ENCODE measurements around the gene STEAP4. TPM values are rescaled to one million over a fixed set of nuclear protein-coding genes. Genes with fewer than 3 reads are reported as not detected.
"Not testable (repeated sequence)": the region's sequence is repeated elsewhere in the genome, so short reads cannot be mapped to it uniquely, and the experiment has no call there.

Gene STEAP4
- total and polyA plus RNA-seq, 2 of the 13 experiments (the other 11 are each of a cell fraction or from before 2014, with no cell fraction given), result not detected

DNA sequence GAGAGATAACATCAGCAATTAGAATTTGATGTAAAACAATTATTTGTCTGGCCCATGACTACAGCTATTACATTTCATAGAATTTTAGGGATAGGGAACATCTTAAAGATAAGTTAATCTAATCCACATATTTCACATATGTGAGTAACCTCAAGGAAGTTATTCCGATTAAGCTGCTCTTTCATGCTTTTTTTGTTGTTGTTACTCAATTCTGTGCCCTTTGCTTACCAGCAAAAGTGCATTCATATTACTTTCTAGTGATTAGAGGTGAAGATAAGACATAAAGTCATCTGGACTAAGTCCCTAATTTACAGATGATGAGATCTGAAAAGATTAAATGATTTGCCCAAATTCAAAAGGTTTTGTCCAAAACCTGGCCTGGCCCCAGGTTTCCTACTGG lies 46.0 kb downstream of the STEAP4 start:
- H3K9me3 ChIP-seq (ENCODE audit: low read length), result no peaks in the 10 kb centered on the region
- ChIA-PET POLR2A (no interaction called here), CTCF (ENCODE audit: low intra/inter-chr PET ratio, low total read pairs) (no interaction called here)
- no peak overlapping the region for H3K9ac ChIP-seq (ENCODE audit: insufficient read depth, low read depth, low read length)
- H3K79me2 ChIP-seq (ENCODE audit: insufficient read depth, low read length), result no peaks in the 10 kb centered on the region
- FAIRE-seq (no peak), ATAC-seq (no peak), DNase-seq (ENCODE audit: low spot score) (no peak)
- no peak overlapping the region for H3K4me3 ChIP-seq (replicated peaks in 1 of 3; ENCODE audit: insufficient read depth in 1 of 3, low read depth in 2 of 3, low read length in 3 of 3)
- H3K4me2 ChIP-seq (ENCODE audit: low read depth, low read length), result no peak overlapping the region
- H3K27ac ChIP-seq (ENCODE audit: extremely low read length, insufficient read depth, low read length), result no peak overlapping the region
- no peaks in the 10 kb centered on the region for H3K36me3 ChIP-seq (replicated peaks in 1 of 2; ENCODE audit: control insufficient read depth in 1 of 2, insufficient read depth in 2 of 2, low read length in 2 of 2)
- BruUV-seq (replicated peaks), result no TSS peak
- H2AFZ ChIP-seq (ENCODE audit: low read length), result no peak overlapping the region
- intact Hi-C loops (cut with micrococcal nuclease; ENCODE audit: unreplicated experiment), result no loop called here
- no peaks in the 10 kb centered on the region for H4K20me1 ChIP-seq (ENCODE audit: insufficient read depth, low read length)
- H3K27me3 ChIP-seq (ENCODE audit: control insufficient read depth in 1 of 2, insufficient read depth in 2 of 2, low read length in 2 of 2), result no peaks in the 10 kb centered on the region
- TF ChIP-seq SRF (IDR thresholded peaks at IDR 0.05; ENCODE audit: low read depth, low read length) (no peak), FOXK2 (IDR thresholded peaks at IDR 0.05) (no peak), SMARCE1 (IDR thresholded peaks at IDR 0.05; ENCODE audit: borderline replicate concordance) (no peak), ZNF850 (CRISPR knock-in tag; conservative IDR thresholded peaks at IDR 0.05) (no peak), YEATS2 (CRISPR knock-in tag; IDR thresholded peaks at IDR 0.05; ENCODE audit: borderline replicate concordance) (no peak)
- peaks cover 14% of the 10 kb centered on the region for H3K4me1 ChIP-seq (ENCODE audit: insufficient read depth, low read length)
- WGBS (ENCODE audit: low lambda C conversion rate), result 0% methylated on average over 1 of the region's 1 CpG
- in situ Hi-C loops (cut with HindIII; ENCODE audit: extremely low pct_ligation_motif_present, low pct_unique_long_range_greater_than_20kb), result no loop called here

DNA sequence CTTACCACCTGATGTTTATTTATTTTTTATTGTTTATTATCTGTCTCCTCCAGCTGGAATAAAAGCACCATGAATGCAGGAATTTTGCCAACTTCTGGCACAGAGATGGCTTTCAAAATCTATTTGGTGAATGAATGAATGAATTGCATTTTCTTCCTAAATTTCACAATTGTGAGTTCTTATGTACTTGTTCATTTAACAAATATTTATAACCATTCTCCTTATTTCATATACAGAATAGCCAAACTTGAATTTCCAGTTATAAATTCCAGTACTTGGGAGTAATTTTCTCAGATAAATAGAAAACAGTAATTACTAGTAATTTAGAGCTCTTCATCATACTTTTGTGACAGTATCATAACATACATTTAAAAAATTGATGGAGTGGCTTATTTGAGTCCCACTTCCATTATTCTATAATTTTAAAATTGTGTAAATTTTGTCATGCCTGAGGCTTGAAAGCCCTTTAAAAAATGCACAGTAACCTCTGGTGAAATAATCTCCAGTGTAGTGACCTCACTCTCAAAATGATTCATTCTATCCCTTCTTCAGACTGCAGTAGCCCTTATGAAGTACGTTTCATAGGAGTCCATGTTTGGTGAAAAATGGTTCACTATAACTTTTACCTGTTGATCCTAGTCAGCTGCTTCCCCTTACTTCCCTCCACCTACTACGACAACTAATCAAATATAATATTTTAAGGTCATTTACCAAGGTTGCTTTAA lies 46.9 kb downstream of the STEAP4 start:
- intact Hi-C loops (cut with micrococcal nuclease; ENCODE audit: unreplicated experiment), result no loop called here
- FAIRE-seq, result no peak
- TF ChIP-seq ZNF326 (CRISPR knock-in tag; IDR thresholded peaks at IDR 0.05; ENCODE audit: borderline replicate concordance) (no peak), ZNF329 (CRISPR knock-in tag; IDR thresholded peaks at IDR 0.05; ENCODE audit: low read depth) (no peak)

GRCh38 chr7:88258296-88258695 lies 48.4 kb downstream of the STEAP4 start:
- in situ Hi-C loops (cut with HindIII; ENCODE audit: extremely low pct_ligation_motif_present, low pct_unique_long_range_greater_than_20kb); FAIRE-seq; ATAC-seq; H2AFZ ChIP-seq (ENCODE audit: low read length); POLR2A ChIA-PET; H3K9ac ChIP-seq (ENCODE audit: insufficient read depth, low read depth, low read length); H3K27me3 ChIP-seq (ENCODE audit: control insufficient read depth in 1 of 2, insufficient read depth in 2 of 2, low read length in 2 of 2); H3K4me3 ChIP-seq (replicated peaks in 1 of 3; ENCODE audit: insufficient read depth in 1 of 3, low read depth in 2 of 3, low read length in 3 of 3); intact Hi-C loops (cut with micrococcal nuclease; ENCODE audit: unreplicated experiment); H3K79me2 ChIP-seq (ENCODE audit: insufficient read depth, low read length); DNase-seq (ENCODE audit: low spot score); H3K27ac ChIP-seq (ENCODE audit: extremely low read length, insufficient read depth, low read length); H3K36me3 ChIP-seq (replicated peaks in 1 of 2; ENCODE audit: control insufficient read depth in 1 of 2, insufficient read depth in 2 of 2, low read length in 2 of 2); H3K4me2 ChIP-seq (ENCODE audit: low read depth, low read length); H4K20me1 ChIP-seq (ENCODE audit: insufficient read depth, low read length); CTCF ChIA-PET (ENCODE audit: low intra/inter-chr PET ratio, low total read pairs); BruUV-seq (replicated peaks): not testable (repeated sequence)
- Histone ChIP-seq H3K4me1 (ENCODE audit: insufficient read depth, low read length) (peaks cover 14% of the 10 kb centered on the region), H3K9me3 (ENCODE audit: low read length) (peaks cover 14% of the 10 kb centered on the region; the same call in 1 of the 2 replicates)
- WGBS (ENCODE audit: low lambda C conversion rate), result 6% methylated on average over 1 of the region's 1 CpG

More for the DNA sequence above, 46.9 kb downstream of the STEAP4 start:
- Histone ChIP-seq H3K79me2 (ENCODE audit: insufficient read depth, low read length) (no peaks in the 10 kb centered on the region), H4K20me1 (ENCODE audit: insufficient read depth, low read length) (no peaks in the 10 kb centered on the region), H3K36me3 (replicated peaks in 1 of 2; ENCODE audit: control insufficient read depth in 1 of 2, insufficient read depth in 2 of 2, low read length in 2 of 2) (no peaks in the 10 kb centered on the region), H3K27me3 (ENCODE audit: control insufficient read depth in 1 of 2, insufficient read depth in 2 of 2, low read length in 2 of 2) (no peaks in the 10 kb centered on the region), H3K4me1 (ENCODE audit: insufficient read depth, low read length) (peaks cover 14% of the 10 kb centered on the region), H3K4me3 (replicated peaks in 1 of 3; ENCODE audit: insufficient read depth in 1 of 3, low read depth in 2 of 3, low read length in 3 of 3) (no peak overlapping the region), H3K9ac (ENCODE audit: insufficient read depth, low read depth, low read length) (no peak overlapping the region), H3K4me2 (ENCODE audit: low read depth, low read length) (no peak overlapping the region), H3K9me3 (ENCODE audit: low read length) (peaks cover under 1% of the 10 kb centered on the region; the same call in 1 of the 2 replicates), H2AFZ (ENCODE audit: low read length) (no peak overlapping the region), H3K27ac (ENCODE audit: extremely low read length, insufficient read depth, low read length) (no peak overlapping the region)
- 1% methylated on average over 2 of the region's 2 CpGs for WGBS (ENCODE audit: low lambda C conversion rate)
- BruUV-seq (replicated peaks), result no TSS peak
- ATAC-seq, result no peak
- POLR2A ChIA-PET, result no interaction called here
- no peak for DNase-seq (ENCODE audit: low spot score)
- CTCF ChIA-PET (ENCODE audit: low intra/inter-chr PET ratio, low total read pairs), result no interaction called here
- in situ Hi-C loops (cut with HindIII; ENCODE audit: extremely low pct_ligation_motif_present, low pct_unique_long_range_greater_than_20kb), result no loop called here
